ENCODE data around the gene POLN. TPM values are rescaled to one million over a fixed set of nuclear protein-coding genes. Genes with fewer than 3 reads are reported as not detected.

Gene POLN
- total RNA-seq, 1 donor, result 2.9 TPM

- Histone ChIP-seq H3K79me2 (ENCODE audit: insufficient read depth, low read length) (no peaks in the 10 kb centered on the region), H3K4me2 (ENCODE audit: insufficient read depth, low read length) (no peak overlapping the region), H3K9me3 (ENCODE audit: low read depth, low read length) (no peaks in the 10 kb centered on the region), H3K36me3 (ENCODE audit: insufficient read depth, low read length) (no peaks in the 10 kb centered on the region), H4K20me1 (ENCODE audit: insufficient read depth, low read length) (no peaks in the 10 kb centered on the region), H3K4me1 (ENCODE audit: insufficient read depth, low read length) (no peaks in the 10 kb centered on the region), H3K27ac (ENCODE audit: low read depth, low read length) (no peak overlapping the region), H3K4me3 (ENCODE audit: insufficient read depth, low read length) (no peak overlapping the region), H3K27me3 (ENCODE audit: insufficient read depth, low read length) (no peaks in the 10 kb centered on the region), H2AFZ (ENCODE audit: low read length) (no peak overlapping the region)
- no peak for TF ChIP-seq CTCF (IDR thresholded peaks at IDR 0.05; ENCODE audit: extremely low read depth, low read depth, low read length)
- DNase-seq (ENCODE audit: insufficient read length, low spot score, missing footprints), result no peak
Observed at GRCh38 chr4:2155246-2155645, 86.7 kb downstream of the POLN start.

GRCh38 chr4:2154215-2154740, 87.6 kb downstream of the POLN start:
- H3K27me3 ChIP-seq (ENCODE audit: insufficient read depth, low read length), result no peaks in the 10 kb centered on the region
- no peak overlapping the region for H3K27ac ChIP-seq (ENCODE audit: low read depth, low read length)
- H3K79me2 ChIP-seq (ENCODE audit: insufficient read depth, low read length), result no peaks in the 10 kb centered on the region
- DNase-seq (ENCODE audit: insufficient read length, low spot score, missing footprints), result no peak
- no peaks in the 10 kb centered on the region for H4K20me1 ChIP-seq (ENCODE audit: insufficient read depth, low read length)
- H3K36me3 ChIP-seq (ENCODE audit: insufficient read depth, low read length), result no peaks in the 10 kb centered on the region
- no peak overlapping the region for H3K4me2 ChIP-seq (ENCODE audit: insufficient read depth, low read length)
- H3K4me1 ChIP-seq (ENCODE audit: insufficient read depth, low read length), result no peaks in the 10 kb centered on the region
- no peak overlapping the region for H3K4me3 ChIP-seq (ENCODE audit: insufficient read depth, low read length)
- H2AFZ ChIP-seq (ENCODE audit: low read length), result no peak overlapping the region
- H3K9me3 ChIP-seq (ENCODE audit: low read depth, low read length), result no peaks in the 10 kb centered on the region
- TF ChIP-seq CTCF (IDR thresholded peaks at IDR 0.05; ENCODE audit: extremely low read depth, low read depth, low read length), result no peak

GRCh38 chr4:2151544-2151943, 90.4 kb downstream of the POLN start:
- Histone ChIP-seq H3K4me3 (ENCODE audit: insufficient read depth, low read length) (no peak overlapping the region), H3K27me3 (ENCODE audit: insufficient read depth, low read length) (no peaks in the 10 kb centered on the region), H4K20me1 (ENCODE audit: insufficient read depth, low read length) (no peaks in the 10 kb centered on the region), H3K27ac (ENCODE audit: low read depth, low read length) (no peak overlapping the region), H3K4me1 (ENCODE audit: insufficient read depth, low read length) (no peaks in the 10 kb centered on the region), H3K4me2 (ENCODE audit: insufficient read depth, low read length) (no peak overlapping the region), H3K79me2 (ENCODE audit: insufficient read depth, low read length) (no peaks in the 10 kb centered on the region), H3K9me3 (ENCODE audit: low read depth, low read length) (no peaks in the 10 kb centered on the region), H2AFZ (ENCODE audit: low read length) (no peak overlapping the region), H3K36me3 (ENCODE audit: insufficient read depth, low read length) (no peaks in the 10 kb centered on the region)
- TF ChIP-seq CTCF (IDR thresholded peaks at IDR 0.05; ENCODE audit: extremely low read depth, low read depth, low read length), result no peak
- no peak for DNase-seq (ENCODE audit: insufficient read length, low spot score, missing footprints)

GRCh38 chr4:2150076-2150475, 91.8 kb downstream of the POLN start:
- Histone ChIP-seq H3K4me2 (ENCODE audit: insufficient read depth, low read length) (no peak overlapping the region), H3K4me1 (ENCODE audit: insufficient read depth, low read length) (no peaks in the 10 kb centered on the region), H3K36me3 (ENCODE audit: insufficient read depth, low read length) (no peaks in the 10 kb centered on the region), H3K4me3 (ENCODE audit: insufficient read depth, low read length) (no peak overlapping the region), H2AFZ (ENCODE audit: low read length) (no peak overlapping the region), H3K27ac (ENCODE audit: low read depth, low read length) (no peak overlapping the region), H4K20me1 (ENCODE audit: insufficient read depth, low read length) (no peaks in the 10 kb centered on the region), H3K79me2 (ENCODE audit: insufficient read depth, low read length) (no peaks in the 10 kb centered on the region), H3K9me3 (ENCODE audit: low read depth, low read length) (no peaks in the 10 kb centered on the region), H3K27me3 (ENCODE audit: insufficient read depth, low read length) (no peaks in the 10 kb centered on the region)
- TF ChIP-seq CTCF (IDR thresholded peaks at IDR 0.05; ENCODE audit: extremely low read depth, low read depth, low read length), result no peak
- DNase-seq (ENCODE audit: insufficient read length, low spot score, missing footprints), result no peak
